GM18517 (cell line): ENCODE results near the gene AMOTL1.

Source experiments
- ATAC-seq: cut with Tn5 transposase; IDR thresholded peaks from one replicate; pipeline ENCODE4 v1.9.1; 2021; ENCODE audit warnings: mild to moderate bottlenecking, moderate library complexity; ENCODE audit not compliant: unreplicated experiment

AMOTL1 gene

GRCh38 chr11:94854770-94855633 is 86.8 kb downstream of the AMOTL1 start:
- no peak for ATAC-seq

- ATAC-seq, result no peak
Measured at GRCh38 chr11:94855666-94856065, 87.5 kb downstream of the AMOTL1 start.

GRCh38 chr11:94856443-94856842 is 88.3 kb downstream of the AMOTL1 start:
- ATAC-seq, result no peak

- no peak for ATAC-seq
Measured at GRCh38 chr11:94857337-94857736, 89.2 kb downstream of the AMOTL1 start.

- ATAC-seq, result no peak
Measured at GRCh38 chr11:94858012-94858705, 90.0 kb downstream of the AMOTL1 start.

- no peak for ATAC-seq
Measured at GRCh38 chr11:94860333-94860732, 92.2 kb downstream of the AMOTL1 start.

- no peak for ATAC-seq
Measured at GRCh38 chr11:94861306-94861845, 93.2 kb downstream of the AMOTL1 start.

- no peak for ATAC-seq
Measured at GRCh38 chr11:94862926-94863880, 95.0 kb downstream of the AMOTL1 start.

GRCh38 chr11:94864506-94865045 is 96.4 kb downstream of the AMOTL1 start:
- ATAC-seq, result no peak

- no peak for ATAC-seq
Measured at GRCh38 chr11:94866231-94866822, 98.2 kb downstream of the AMOTL1 start.

- no peak for ATAC-seq
Measured at GRCh38 chr11:94866936-94867795, 99.0 kb downstream of the AMOTL1 start.

GRCh38 chr11:94868468-94868867 is 100.3 kb downstream of the AMOTL1 start:
- no peak for ATAC-seq

- ATAC-seq, result no peak
Measured at GRCh38 chr11:94869186-94869585, 101.0 kb downstream of the AMOTL1 start.

GRCh38 chr11:94870422-94870821 is 102.3 kb downstream of the AMOTL1 start:
- ATAC-seq, result no peak

GRCh38 chr11:94871491-94872185 is 103.5 kb downstream of the AMOTL1 start:
- ATAC-seq, result no peak

- ATAC-seq, result no peak
Measured at GRCh38 chr11:94873916-94874540, 105.9 kb downstream of the AMOTL1 start.

GRCh38 chr11:94876222-94876621 is 108.1 kb downstream of the AMOTL1 start:
- peak; percentile 21 for ATAC-seq
